Measurements from ENCODE around the gene CCDC146.
"Not testable (repeated sequence)": the region's sequence is repeated elsewhere in the genome, so short reads cannot be mapped to it uniquely, and the experiment has no call there.

CCDC146 gene

DNA sequence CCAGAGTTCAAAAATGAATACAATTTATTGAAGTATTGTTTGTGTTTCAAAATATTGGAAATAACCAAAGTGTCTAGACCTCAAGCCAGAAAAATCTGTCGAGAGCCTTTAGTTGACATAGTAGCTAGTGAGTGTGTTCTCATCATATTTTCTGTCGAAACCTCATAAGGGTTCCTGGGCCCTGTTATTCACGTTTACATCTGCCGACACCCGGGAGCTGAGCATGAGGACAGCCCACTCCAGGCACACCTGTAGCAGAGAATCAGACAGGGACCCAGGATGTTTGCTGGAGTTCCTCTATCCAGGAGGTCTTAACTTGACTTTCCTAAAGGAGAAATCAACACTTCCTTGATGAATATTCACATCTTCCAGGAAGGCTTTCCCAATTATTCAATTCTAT is 149.4 kb downstream of the CCDC146 start:
- Histone ChIP-seq H3K9me3 (ENCODE audit: insufficient read depth, low read length, severe bottlenecking) (no peaks in the 10 kb centered on the region), H3K4me3 (ENCODE audit: low read depth in 1 of 2, low read length in 2 of 2) (no peak overlapping the region), H3K36me3 (ENCODE audit: insufficient read depth, low read length) (peaks cover 13% of the 10 kb centered on the region), H3K4me1 (ENCODE audit: insufficient read depth, low read length) (no peaks in the 10 kb centered on the region), H3K4me2 (ENCODE audit: insufficient read depth, low read length) (no peak overlapping the region), H3K9ac (ENCODE audit: low read depth, low read length) (no peak overlapping the region), H4K20me1 (ENCODE audit: insufficient read depth, low read length) (no peaks in the 10 kb centered on the region), H2AFZ (ENCODE audit: low read depth, low read length) (no peak overlapping the region), H3K27ac (ENCODE audit: low read length) (no peak overlapping the region), H3K79me2 (ENCODE audit: insufficient read depth, low read length) (no peaks in the 10 kb centered on the region), H3K27me3 (ENCODE audit: insufficient read depth, low read length, poor library complexity) (no peaks in the 10 kb centered on the region)
- DNase-seq, result no peak
- no peak for TF ChIP-seq EZH2 (IDR thresholded peaks at IDR 0.05; ENCODE audit: borderline replicate concordance, low read depth, low read length, severe bottlenecking)
- TF ChIP-seq, protein P1, sequence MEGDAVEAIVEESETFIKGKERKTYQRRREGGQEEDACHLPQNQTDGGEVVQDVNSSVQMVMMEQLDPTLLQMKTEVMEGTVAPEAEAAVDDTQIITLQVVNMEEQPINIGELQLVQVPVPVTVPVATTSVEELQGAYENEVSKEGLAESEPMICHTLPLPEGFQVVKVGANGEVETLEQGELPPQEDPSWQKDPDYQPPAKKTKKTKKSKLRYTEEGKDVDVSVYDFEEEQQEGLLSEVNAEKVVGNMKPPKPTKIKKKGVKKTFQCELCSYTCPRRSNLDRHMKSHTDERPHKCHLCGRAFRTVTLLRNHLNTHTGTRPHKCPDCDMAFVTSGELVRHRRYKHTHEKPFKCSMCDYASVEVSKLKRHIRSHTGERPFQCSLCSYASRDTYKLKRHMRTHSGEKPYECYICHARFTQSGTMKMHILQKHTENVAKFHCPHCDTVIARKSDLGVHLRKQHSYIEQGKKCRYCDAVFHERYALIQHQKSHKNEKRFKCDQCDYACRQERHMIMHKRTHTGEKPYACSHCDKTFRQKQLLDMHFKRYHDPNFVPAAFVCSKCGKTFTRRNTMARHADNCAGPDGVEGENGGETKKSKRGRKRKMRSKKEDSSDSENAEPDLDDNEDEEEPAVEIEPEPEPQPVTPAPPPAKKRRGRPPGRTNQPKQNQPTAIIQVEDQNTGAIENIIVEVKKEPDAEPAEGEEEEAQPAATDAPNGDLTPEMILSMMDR (IDR thresholded peaks at IDR 0.05; ENCODE audit: borderline replicate concordance, extremely low read depth, low read length, poor library complexity, severe bottlenecking), result no peak
- no peak for ATAC-seq (ENCODE audit: insufficient read depth, low read depth)

- not testable (repeated sequence) for DNase-seq; H4K20me1 ChIP-seq (ENCODE audit: insufficient read depth, low read length); H2AFZ ChIP-seq (ENCODE audit: low read depth, low read length); H3K27me3 ChIP-seq (ENCODE audit: insufficient read depth, low read length, poor library complexity); H3K27ac ChIP-seq (ENCODE audit: low read length); H3K4me3 ChIP-seq (ENCODE audit: low read depth in 1 of 2, low read length in 2 of 2); H3K79me2 ChIP-seq (ENCODE audit: insufficient read depth, low read length); H3K4me2 ChIP-seq (ENCODE audit: insufficient read depth, low read length); H3K4me1 ChIP-seq (ENCODE audit: insufficient read depth, low read length); H3K9ac ChIP-seq (ENCODE audit: low read depth, low read length); H3K9me3 ChIP-seq (ENCODE audit: insufficient read depth, low read length, severe bottlenecking); ATAC-seq (ENCODE audit: insufficient read depth, low read depth)
- peaks cover 15% of the 10 kb centered on the region for H3K36me3 ChIP-seq (ENCODE audit: insufficient read depth, low read length)
Observed at GRCh38 chr7:77275663-77276062, 153.2 kb downstream of the CCDC146 start.

- H3K36me3 ChIP-seq (ENCODE audit: insufficient read depth, low read length), result peaks cover 14% of the 10 kb centered on the region
- H4K20me1 ChIP-seq (ENCODE audit: insufficient read depth, low read length), result no peaks in the 10 kb centered on the region
- H3K27ac ChIP-seq (ENCODE audit: low read length), result no peak overlapping the region
- H3K79me2 ChIP-seq (ENCODE audit: insufficient read depth, low read length), result no peaks in the 10 kb centered on the region
- no peak overlapping the region for H3K9ac ChIP-seq (ENCODE audit: low read depth, low read length)
- no peaks in the 10 kb centered on the region for H3K9me3 ChIP-seq (ENCODE audit: insufficient read depth, low read length, severe bottlenecking)
- TF ChIP-seq, protein P1 (IDR thresholded peaks at IDR 0.05; ENCODE audit: borderline replicate concordance, extremely low read depth, low read length, poor library complexity, severe bottlenecking), result no peak
- no peak for TF ChIP-seq EZH2 (IDR thresholded peaks at IDR 0.05; ENCODE audit: borderline replicate concordance, low read depth, low read length, severe bottlenecking)
- H3K4me1 ChIP-seq (ENCODE audit: insufficient read depth, low read length), result no peaks in the 10 kb centered on the region
- no peaks in the 10 kb centered on the region for H3K27me3 ChIP-seq (ENCODE audit: insufficient read depth, low read length, poor library complexity)
- no peak overlapping the region for H2AFZ ChIP-seq (ENCODE audit: low read depth, low read length)
- DNase-seq (no peak), ATAC-seq (ENCODE audit: insufficient read depth, low read depth) (no peak)
- H3K4me3 ChIP-seq (ENCODE audit: low read depth in 1 of 2, low read length in 2 of 2), result no peak overlapping the region
- no peak overlapping the region for H3K4me2 ChIP-seq (ENCODE audit: insufficient read depth, low read length)
Observed at GRCh38 chr7:77276120-77276519, 153.7 kb downstream of the CCDC146 start.

- no peak overlapping the region for H2AFZ ChIP-seq (ENCODE audit: low read depth, low read length)
- DNase-seq (no peak), ATAC-seq (ENCODE audit: insufficient read depth, low read depth) (no peak)
- H4K20me1 ChIP-seq (ENCODE audit: insufficient read depth, low read length), result no peaks in the 10 kb centered on the region
- no peak overlapping the region for H3K4me2 ChIP-seq (ENCODE audit: insufficient read depth, low read length)
- no peak overlapping the region for H3K27ac ChIP-seq (ENCODE audit: low read length)
- no peaks in the 10 kb centered on the region for H3K9me3 ChIP-seq (ENCODE audit: insufficient read depth, low read length, severe bottlenecking)
- H3K36me3 ChIP-seq (ENCODE audit: insufficient read depth, low read length), result peaks cover 6% of the 10 kb centered on the region; the same call in 1 of the 2 replicates
- no peak overlapping the region for H3K9ac ChIP-seq (ENCODE audit: low read depth, low read length)
- no peaks in the 10 kb centered on the region for H3K4me1 ChIP-seq (ENCODE audit: insufficient read depth, low read length)
- H3K27me3 ChIP-seq (ENCODE audit: insufficient read depth, low read length, poor library complexity), result no peaks in the 10 kb centered on the region
- no peak for TF ChIP-seq EZH2 (IDR thresholded peaks at IDR 0.05; ENCODE audit: borderline replicate concordance, low read depth, low read length, severe bottlenecking)
- TF ChIP-seq, protein P1 (IDR thresholded peaks at IDR 0.05; ENCODE audit: borderline replicate concordance, extremely low read depth, low read length, poor library complexity, severe bottlenecking), result no peak
- H3K4me3 ChIP-seq (ENCODE audit: low read depth in 1 of 2, low read length in 2 of 2), result no peak overlapping the region
- no peaks in the 10 kb centered on the region for H3K79me2 ChIP-seq (ENCODE audit: insufficient read depth, low read length)
Observed at GRCh38 chr7:77281780-77282478, 159.5 kb downstream of the CCDC146 start.
